ENCODE results near the gene AP1G2. TPM values are rescaled to one million over a fixed set of nuclear protein-coding genes. Genes with fewer than 3 reads are reported as not detected.

AP1G2 gene
- total RNA-seq, result 42.3 and 53.2 TPM in 2 replicates
- long read RNA-seq, partial matches to known transcripts, result 1 of 4 reads
- long read RNA-seq, other reads (novel, unspliced or antisense), result 3 of 4 reads

GRCh38 chr14:23567186-23568020, at the start of gene AP1G2:
Gene AP1G2 (minus strand): TSS chr14:23567791. CDS start chr14:23567314, 477 bp downstream.
- H3K4me1 Mint-ChIP-seq, result peaks cover 34% of the 10 kb centered on the region
- H3K27ac Mint-ChIP-seq (ENCODE audit: unreplicated experiment), result peak within 1 kb of the TSS; percentile 20
- peak; percentile 53 for DNase-seq (ENCODE audit: low read depth, low spot score)
- H3K4me3 Mint-ChIP-seq, result peak within 1 kb of the TSS; percentile 93
- peaks cover 32% of the 10 kb centered on the region for H3K27me3 Mint-ChIP-seq (ENCODE audit: low read depth)
- TF ChIP-seq CTCF (conservative IDR thresholded peaks at IDR 0.05), result no peak
- H3K36me3 Mint-ChIP-seq (ENCODE audit: low read depth), result no peaks in the 10 kb centered on the region
- no peaks in the 10 kb centered on the region for H3K9me3 Mint-ChIP-seq

DNA sequence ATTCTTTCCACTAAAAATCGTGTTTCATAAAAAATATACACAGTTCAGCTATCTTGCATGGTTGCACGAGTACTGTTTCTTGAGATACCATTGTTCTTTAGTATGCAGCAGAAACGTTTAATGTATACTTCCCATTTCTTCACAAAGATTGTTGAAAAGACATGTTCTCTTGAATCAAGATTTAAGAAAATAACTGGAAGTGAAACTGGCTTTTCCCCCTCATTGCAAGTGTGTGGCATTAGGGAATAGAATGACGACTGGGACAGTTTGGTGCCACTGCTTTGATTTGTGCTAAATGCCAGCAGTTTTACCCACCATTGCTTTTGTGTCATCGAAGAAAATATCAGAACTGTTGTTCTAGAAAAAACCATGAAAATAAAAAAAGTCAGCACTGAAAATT, 48.3 kb upstream of the AP1G2 start:
- H3K36me3 Mint-ChIP-seq (ENCODE audit: low read depth), result no peaks in the 10 kb centered on the region
- DNase-seq (ENCODE audit: low read depth, low spot score), result no peak
- no peaks in the 10 kb centered on the region for H3K9me3 Mint-ChIP-seq
- H3K4me3 Mint-ChIP-seq, result no peak overlapping the region
- no peaks in the 10 kb centered on the region for H3K4me1 Mint-ChIP-seq
- no peak for TF ChIP-seq CTCF (conservative IDR thresholded peaks at IDR 0.05)
- no peak overlapping the region for H3K27ac Mint-ChIP-seq (ENCODE audit: unreplicated experiment)
- peaks cover 81% of the 10 kb centered on the region for H3K27me3 Mint-ChIP-seq (ENCODE audit: low read depth)

DNA sequence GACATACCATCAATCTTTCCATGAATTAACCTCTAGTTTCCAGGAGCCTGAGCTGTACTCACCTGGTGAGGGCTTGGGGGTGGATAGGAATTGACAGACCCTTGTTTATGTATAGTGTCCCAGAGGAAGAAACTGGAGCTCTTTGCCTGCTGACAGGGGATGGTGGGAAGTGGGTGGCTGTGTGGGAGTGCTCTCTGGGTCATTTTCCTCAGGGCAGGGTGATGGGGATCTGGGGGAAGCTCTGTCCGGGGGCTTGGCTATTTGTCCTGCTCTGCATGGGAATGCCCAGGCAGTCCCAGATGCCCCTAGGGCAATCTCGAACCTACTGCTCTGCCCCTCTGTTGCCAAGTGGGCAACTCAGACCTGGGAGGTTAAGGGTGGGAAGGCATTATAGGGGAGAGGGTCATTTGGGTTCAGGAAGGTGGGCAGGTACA, 46.8 kb upstream of the AP1G2 start:
- Mint-ChIP-seq H3K4me3 (no peak overlapping the region), H3K36me3 (ENCODE audit: low read depth) (no peaks in the 10 kb centered on the region), H3K27ac (ENCODE audit: unreplicated experiment) (no peak overlapping the region), H3K27me3 (ENCODE audit: low read depth) (peaks cover 80% of the 10 kb centered on the region), H3K9me3 (no peaks in the 10 kb centered on the region), H3K4me1 (no peaks in the 10 kb centered on the region)
- TF ChIP-seq CTCF (conservative IDR thresholded peaks at IDR 0.05), result no peak
- DNase-seq (ENCODE audit: low read depth, low spot score), result no peak

DNA sequence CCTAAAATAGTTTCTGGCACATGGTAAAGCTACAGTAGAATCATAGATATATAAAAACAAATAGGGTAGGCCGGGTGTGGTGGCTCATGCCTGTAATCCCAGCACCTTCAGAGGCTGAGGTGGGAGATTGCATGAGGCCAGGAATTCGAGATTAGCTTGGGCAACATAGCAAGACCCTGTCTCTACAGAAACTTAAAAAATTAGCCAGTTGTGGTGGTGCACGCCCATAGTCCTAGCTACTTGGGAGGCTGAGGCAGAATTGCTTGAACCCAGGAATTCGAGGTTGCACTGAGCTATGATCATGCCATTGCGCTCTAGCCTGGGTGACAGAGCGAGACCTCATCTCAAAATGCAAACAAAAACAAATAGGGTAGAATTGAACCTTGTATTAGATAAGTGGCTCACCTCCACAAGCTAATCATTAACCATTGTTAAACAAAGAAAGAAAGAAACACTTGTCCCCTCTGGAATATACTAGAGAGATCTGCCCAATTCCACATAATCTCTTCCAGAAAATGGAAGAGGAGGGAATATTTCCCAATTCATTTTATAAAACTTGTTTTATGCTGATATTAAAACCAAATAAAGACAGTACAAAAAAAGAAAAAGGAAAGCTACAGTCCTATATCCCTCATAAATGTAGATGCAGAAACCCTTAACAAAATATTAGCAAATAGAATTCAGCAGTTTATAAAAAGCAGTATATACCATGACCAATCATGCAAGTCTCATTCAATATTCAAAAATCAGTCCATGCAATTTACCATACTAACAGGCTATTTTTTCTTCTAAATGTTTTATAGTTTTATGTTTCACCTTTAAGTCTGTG, 45.9 kb upstream of the AP1G2 start:
- H3K27ac Mint-ChIP-seq (ENCODE audit: unreplicated experiment), result no peak overlapping the region

More for the DNA sequence above, 45.9 kb upstream of the AP1G2 start:
- DNase-seq (ENCODE audit: low read depth, low spot score), result no peak
- no peak overlapping the region for H3K4me3 Mint-ChIP-seq
- H3K4me1 Mint-ChIP-seq, result no peaks in the 10 kb centered on the region
- no peaks in the 10 kb centered on the region for H3K9me3 Mint-ChIP-seq
- peaks cover 80% of the 10 kb centered on the region for H3K27me3 Mint-ChIP-seq (ENCODE audit: low read depth)
- no peak for TF ChIP-seq CTCF (conservative IDR thresholded peaks at IDR 0.05)
- no peaks in the 10 kb centered on the region for H3K36me3 Mint-ChIP-seq (ENCODE audit: low read depth)

All from neural crest cell (in vitro differentiated cells).